ENCODE data around the gene ZNF79.

ZNF79 gene

DNA sequence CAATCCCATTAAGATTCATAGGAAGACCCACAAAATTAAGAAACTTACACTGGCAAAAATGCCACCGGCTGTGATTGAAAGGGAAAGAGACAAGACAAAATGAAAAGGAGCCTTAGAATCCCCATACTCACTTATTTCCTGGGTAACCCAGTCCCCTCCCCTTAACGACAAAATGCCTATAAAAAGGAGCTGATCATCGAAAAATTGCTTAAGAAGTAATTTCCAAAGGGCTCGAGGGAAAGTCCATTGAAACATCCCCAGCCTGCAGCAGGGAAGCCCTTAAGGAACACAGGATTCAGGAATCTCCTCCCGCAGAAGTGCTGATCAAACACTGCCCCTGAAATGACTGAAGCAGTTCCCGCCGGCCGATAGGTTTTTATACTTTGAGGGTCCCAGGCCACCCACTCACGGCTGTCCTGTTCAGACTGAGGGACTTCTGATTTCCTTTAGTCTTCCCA is 677 bp upstream of the ZNF79 start:
- Histone ChIP-seq H3K36me3 (ENCODE audit: low read length) (no peaks in the 10 kb centered on the region), H3K9me2 (replicated peaks; ENCODE audit: insufficient read depth, low read length) (no peaks in the 10 kb centered on the region), H3K4me3 (ENCODE audit: insufficient read depth, low read length, poor library complexity, severe bottlenecking) (peak overlapping the region; percentile 64), H2AFZ (ENCODE audit: low read depth, low read length, severe bottlenecking) (peak overlapping the region; percentile 90), H3K79me2 (ENCODE audit: insufficient read depth, low read length) (peaks cover 39% of the 10 kb centered on the region), H3K9ac (ENCODE audit: low read length) (peak overlapping the region; percentile 93), H4K20me1 (ENCODE audit: low read depth, low read length) (no peaks in the 10 kb centered on the region), H3K4me2 (ENCODE audit: low read depth, low read length, poor library complexity, severe bottlenecking) (peak overlapping the region; percentile 84), H3K9me3 (ENCODE audit: insufficient read depth, low read length) (no peaks in the 10 kb centered on the region), H3F3A (ENCODE audit: insufficient read depth) (no peaks in the 10 kb centered on the region), H3K27me3 (ENCODE audit: low read length) (no peaks in the 10 kb centered on the region), H3K27ac (ENCODE audit: low read depth, low read length) (peak overlapping the region; percentile 58)
- TF ChIP-seq, protein P1, sequence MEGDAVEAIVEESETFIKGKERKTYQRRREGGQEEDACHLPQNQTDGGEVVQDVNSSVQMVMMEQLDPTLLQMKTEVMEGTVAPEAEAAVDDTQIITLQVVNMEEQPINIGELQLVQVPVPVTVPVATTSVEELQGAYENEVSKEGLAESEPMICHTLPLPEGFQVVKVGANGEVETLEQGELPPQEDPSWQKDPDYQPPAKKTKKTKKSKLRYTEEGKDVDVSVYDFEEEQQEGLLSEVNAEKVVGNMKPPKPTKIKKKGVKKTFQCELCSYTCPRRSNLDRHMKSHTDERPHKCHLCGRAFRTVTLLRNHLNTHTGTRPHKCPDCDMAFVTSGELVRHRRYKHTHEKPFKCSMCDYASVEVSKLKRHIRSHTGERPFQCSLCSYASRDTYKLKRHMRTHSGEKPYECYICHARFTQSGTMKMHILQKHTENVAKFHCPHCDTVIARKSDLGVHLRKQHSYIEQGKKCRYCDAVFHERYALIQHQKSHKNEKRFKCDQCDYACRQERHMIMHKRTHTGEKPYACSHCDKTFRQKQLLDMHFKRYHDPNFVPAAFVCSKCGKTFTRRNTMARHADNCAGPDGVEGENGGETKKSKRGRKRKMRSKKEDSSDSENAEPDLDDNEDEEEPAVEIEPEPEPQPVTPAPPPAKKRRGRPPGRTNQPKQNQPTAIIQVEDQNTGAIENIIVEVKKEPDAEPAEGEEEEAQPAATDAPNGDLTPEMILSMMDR (IDR thresholded peaks at IDR 0.05; ENCODE audit: insufficient read depth, low read length, poor library complexity, severe bottlenecking), result no peak
- TF ChIP-seq EZH2phosphoT487 (conservative IDR thresholded peaks at IDR 0.05; ENCODE audit: low read length), result no peak

DNA sequence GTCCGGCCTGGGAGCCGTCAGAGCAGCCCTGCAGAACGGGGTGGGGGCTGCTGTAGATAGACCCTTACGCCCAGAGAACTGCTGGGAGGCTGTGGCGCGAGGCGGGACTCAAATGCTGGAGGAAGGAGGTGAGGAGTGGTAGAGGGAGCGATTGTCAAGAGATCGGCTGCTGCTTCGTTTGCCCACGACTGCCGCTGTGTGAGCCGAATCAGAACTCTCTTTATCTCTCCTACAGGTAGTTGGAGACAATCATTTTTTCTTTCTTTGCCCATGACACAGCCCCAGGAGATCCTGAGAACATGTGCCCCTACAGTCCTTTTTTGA is 456 bp downstream of the ZNF79 start:
- TF ChIP-seq EZH2phosphoT487 (conservative IDR thresholded peaks at IDR 0.05; ENCODE audit: low read length), result no peak
- TF ChIP-seq, protein P1 (IDR thresholded peaks at IDR 0.05; ENCODE audit: insufficient read depth, low read length, poor library complexity, severe bottlenecking), result no peak
- H3K9me3 ChIP-seq (ENCODE audit: insufficient read depth, low read length), result no peaks in the 10 kb centered on the region
- H2AFZ ChIP-seq (ENCODE audit: low read depth, low read length, severe bottlenecking), result peak overlapping the region; percentile 90
- H3K9me2 ChIP-seq (replicated peaks; ENCODE audit: insufficient read depth, low read length), result no peaks in the 10 kb centered on the region
- peak overlapping the region; percentile 93 for H3K9ac ChIP-seq (ENCODE audit: low read length)
- H3K4me2 ChIP-seq (ENCODE audit: low read depth, low read length, poor library complexity, severe bottlenecking), result peak overlapping the region; percentile 84
- no peaks in the 10 kb centered on the region for H4K20me1 ChIP-seq (ENCODE audit: low read depth, low read length)
- no peaks in the 10 kb centered on the region for H3K36me3 ChIP-seq (ENCODE audit: low read length)
- peak overlapping the region; percentile 58; the same call in 1 of the 2 replicates for H3K27ac ChIP-seq (ENCODE audit: low read depth, low read length)
- H3K27me3 ChIP-seq (ENCODE audit: low read length), result no peaks in the 10 kb centered on the region
- no peaks in the 10 kb centered on the region for H3F3A ChIP-seq (ENCODE audit: insufficient read depth)
- peaks cover 39% of the 10 kb centered on the region for H3K79me2 ChIP-seq (ENCODE audit: insufficient read depth, low read length)
- peak overlapping the region; percentile 64 for H3K4me3 ChIP-seq (ENCODE audit: insufficient read depth, low read length, poor library complexity, severe bottlenecking)

DNA sequence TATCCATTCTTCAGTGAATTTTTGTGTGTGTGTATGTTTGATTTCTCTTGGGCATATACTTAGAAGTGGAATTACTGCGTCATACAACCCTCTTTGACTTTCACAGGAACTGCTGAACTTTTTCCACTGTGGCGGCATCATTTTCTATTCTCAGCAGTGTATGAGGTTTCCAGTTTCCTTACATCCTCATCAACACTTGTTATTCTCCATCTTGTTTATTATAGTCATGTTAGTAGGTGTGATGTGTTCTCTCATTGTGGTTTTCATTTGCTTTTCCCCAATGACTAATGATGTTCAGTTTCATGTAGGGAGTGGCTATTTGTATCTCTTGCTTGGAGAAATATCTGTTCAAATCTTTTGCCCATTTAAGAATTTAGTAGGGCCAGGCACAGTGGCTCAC is 2.6 kb downstream of the ZNF79 start:
- TF ChIP-seq, protein P1 (IDR thresholded peaks at IDR 0.05; ENCODE audit: insufficient read depth, low read length, poor library complexity, severe bottlenecking), result no peak
- no peak for TF ChIP-seq EZH2phosphoT487 (conservative IDR thresholded peaks at IDR 0.05; ENCODE audit: low read length)
- H3K4me2 ChIP-seq (ENCODE audit: low read depth, low read length, poor library complexity, severe bottlenecking), result no peak overlapping the region
- no peaks in the 10 kb centered on the region for H3F3A ChIP-seq (ENCODE audit: insufficient read depth)
- no peak overlapping the region for H3K9ac ChIP-seq (ENCODE audit: low read length)
- peaks cover 3% of the 10 kb centered on the region; the same call in 1 of the 2 replicates for H3K36me3 ChIP-seq (ENCODE audit: low read length)
- H3K27ac ChIP-seq (ENCODE audit: low read depth, low read length), result no peak overlapping the region
- H3K27me3 ChIP-seq (ENCODE audit: low read length), result no peaks in the 10 kb centered on the region
- no peak overlapping the region for H3K4me3 ChIP-seq (ENCODE audit: insufficient read depth, low read length, poor library complexity, severe bottlenecking)
- H3K9me3 ChIP-seq (ENCODE audit: insufficient read depth, low read length), result no peaks in the 10 kb centered on the region
- H4K20me1 ChIP-seq (ENCODE audit: low read depth, low read length), result no peaks in the 10 kb centered on the region
- no peak overlapping the region for H2AFZ ChIP-seq (ENCODE audit: low read depth, low read length, severe bottlenecking)
- peaks cover 39% of the 10 kb centered on the region for H3K79me2 ChIP-seq (ENCODE audit: insufficient read depth, low read length)
- no peaks in the 10 kb centered on the region for H3K9me2 ChIP-seq (replicated peaks; ENCODE audit: insufficient read depth, low read length)
